NCI-H2107 treated with DMSO at 0.1 percent for 48 hours (cell line): ENCODE data around the gene TARM1.

Experiments used
- DNase-seq: peaks from one replicate; lab custom pipeline; 2025; ENCODE audit not compliant: unreplicated experiment; lab: John Stamatoyannopoulos, UW

The TARM1 gene

DNA sequence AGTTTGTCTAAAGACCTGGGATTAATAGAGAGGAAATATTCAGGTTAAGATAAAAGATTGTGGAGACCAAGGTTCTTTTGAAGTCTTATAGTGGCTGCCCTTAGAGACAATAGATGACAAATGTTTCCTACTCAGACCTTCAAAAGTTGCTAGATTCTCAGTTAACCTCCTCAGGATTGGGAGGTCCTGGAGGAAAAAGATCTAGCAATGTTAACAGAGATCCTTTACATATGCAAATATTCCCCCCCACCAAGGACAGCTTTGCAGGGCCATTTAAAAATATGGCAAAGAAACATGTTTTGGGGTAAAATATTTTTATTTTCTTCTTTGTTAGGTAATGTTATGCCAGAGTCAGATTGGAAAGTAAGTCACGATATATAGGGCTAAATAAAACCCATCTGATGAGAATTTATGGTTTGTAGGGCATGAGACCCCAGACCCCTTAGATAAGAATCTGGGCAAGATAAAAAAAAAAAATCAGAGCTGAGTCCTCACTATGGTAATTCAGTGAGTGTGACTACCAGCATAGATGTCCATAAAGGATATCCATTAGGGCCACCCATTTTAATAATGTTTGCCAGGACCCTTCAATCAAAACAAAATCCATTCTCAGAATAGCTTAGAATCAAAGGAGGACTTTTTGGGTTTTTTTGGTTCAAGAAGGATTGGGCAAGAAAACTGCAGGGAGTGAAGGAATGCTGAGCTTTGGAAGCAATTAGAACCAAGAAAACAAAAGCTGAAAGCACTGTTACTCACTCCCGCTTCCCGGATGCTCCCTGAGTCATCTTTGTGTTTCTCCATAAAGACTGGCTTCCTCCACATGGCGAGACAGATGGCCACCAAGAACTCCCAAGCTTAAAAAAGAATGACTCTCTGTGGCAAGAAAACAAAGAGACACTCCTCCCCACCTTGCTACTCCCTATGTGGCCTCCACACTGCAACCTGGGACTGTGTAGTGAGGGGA is 45.7 kb downstream of the TARM1 start:
- DNase-seq = no peak

DNA sequence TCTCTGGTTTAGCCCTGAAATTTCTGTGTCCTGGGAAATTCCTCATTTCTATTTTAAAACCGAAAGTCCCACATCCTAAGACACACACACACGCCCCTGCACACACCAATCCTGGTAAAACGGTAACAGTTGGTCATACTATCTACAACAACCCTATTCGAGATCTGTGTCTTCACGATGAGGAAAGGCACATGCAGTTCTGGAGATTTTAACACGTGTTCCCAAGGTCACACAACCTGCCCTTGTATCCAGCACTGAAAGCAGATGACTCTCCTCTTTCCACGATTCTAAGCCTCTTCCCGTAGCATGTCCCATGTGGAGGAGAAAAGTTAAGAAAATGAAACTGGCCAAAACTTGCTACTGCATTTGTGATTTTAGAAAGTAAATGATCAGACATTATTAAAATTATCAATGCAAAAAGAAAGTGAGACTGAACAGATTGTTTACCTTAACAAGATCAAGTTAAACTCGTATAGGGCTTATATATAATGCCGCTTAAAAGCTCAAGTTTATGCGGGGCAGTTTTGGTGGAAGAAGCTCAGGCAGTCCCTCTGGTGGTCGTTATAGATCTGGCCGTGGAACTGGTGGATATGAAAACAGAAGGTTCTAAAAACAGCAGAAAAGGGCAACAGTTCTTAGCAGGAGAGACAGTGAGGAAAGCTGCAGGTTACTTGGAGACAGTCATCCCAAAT is 50.1 kb downstream of the TARM1 start:
- no peak for DNase-seq

GRCh38 chr19:54029930-54030490 is 51.2 kb downstream of the TARM1 start:
- DNase-seq = peak; percentile 23

DNA sequence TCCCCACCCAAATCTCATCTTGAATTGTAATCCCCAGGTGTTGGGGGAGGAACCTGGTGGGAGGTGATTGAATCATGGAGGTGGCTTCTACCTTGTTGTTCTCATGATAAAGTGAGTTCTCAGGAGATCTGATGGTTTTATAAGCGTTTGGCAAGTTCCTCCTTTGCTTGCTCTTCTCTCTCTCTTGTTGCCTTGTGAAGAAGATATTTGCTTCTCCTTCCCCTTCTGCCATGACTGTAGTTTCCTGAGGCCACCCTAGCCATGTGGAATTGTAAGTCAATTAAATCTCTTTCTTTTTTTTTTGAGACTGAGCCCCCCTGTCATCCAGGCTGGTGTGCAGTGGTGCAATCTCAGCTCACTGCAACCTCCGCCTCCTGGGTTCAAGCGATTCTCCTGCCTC is 51.9 kb downstream of the TARM1 start:
- no peak for DNase-seq

DNA sequence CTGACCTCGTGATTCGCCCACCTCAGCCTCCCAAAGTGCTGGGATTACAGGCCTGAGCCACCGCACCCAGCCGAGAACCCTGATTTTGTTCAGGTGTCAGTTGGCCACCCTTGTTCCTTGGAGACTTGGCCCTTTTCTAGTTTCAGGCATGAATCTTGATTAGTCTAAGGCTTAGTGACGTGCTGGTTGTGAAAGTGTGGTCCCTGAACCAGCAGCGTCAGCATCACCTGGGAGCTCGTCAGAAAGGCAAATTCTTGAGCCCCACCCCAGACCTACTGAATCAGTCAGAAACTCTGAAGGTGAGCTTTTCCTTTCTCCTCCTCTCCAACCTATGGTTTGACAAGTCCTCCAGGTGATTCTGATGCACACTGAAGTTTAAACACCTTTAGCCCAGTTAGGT is 54.5 kb downstream of the TARM1 start:
- DNase-seq = no peak

DNA sequence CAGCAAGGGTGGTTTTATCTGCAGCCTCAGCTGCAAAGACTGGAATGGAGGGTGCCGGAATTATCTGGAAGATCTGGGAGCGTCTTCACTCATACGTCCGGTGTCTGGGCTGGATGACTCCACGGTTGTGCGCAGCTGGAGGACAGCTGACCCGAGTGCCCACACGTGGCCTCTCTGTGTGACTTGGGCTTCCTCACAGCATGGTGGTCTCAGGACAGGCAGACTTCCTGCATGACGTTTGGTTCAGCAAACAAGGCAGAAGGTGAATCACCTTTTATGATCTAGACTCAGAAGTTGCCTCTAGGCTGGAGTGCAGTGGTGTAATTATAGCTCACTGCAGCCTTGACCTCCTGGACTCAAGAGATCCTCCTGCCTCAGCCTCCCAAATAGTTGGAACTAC is 56.5 kb downstream of the TARM1 start:
- DNase-seq = no peak

- DNase-seq = no peak
These were observed 58.0 kb downstream of the TARM1 start for GRCh38 chr19:54023191-54023590.

- no peak for DNase-seq
These were observed 59.2 kb downstream of the TARM1 start for GRCh38 chr19:54021932-54022331.

GRCh38 chr19:54021363-54021762 is 59.8 kb downstream of the TARM1 start:
- DNase-seq = no peak
